HEK293T (cell line): ENCODE results near the gene FAM20B.

ENCODE experiments used
- BHLHE40 ChIP-seq: fragments of 450-650 bp; IDR thresholded peaks from 2 replicates; pipeline ENCODE4 v1.6.1; 2016; ENCODE audit warnings: mild to moderate bottlenecking, moderate library complexity, borderline replicate concordance
- ELF4 ChIP-seq: fragments of 450-650 bp; IDR thresholded peaks from 2 replicates; pipeline ENCODE4 v1.6.1; 2017; ENCODE audit warnings: antibody characterized with exemption
- FOXM1 ChIP-seq: fragments of 450-650 bp; IDR thresholded peaks from 2 replicates; pipeline ENCODE4 v1.6.1; 2017; ENCODE audit warnings: mild to moderate bottlenecking, borderline replicate concordance
- HDGF ChIP-seq: fragments of 450-650 bp; IDR thresholded peaks from 2 replicates; pipeline ENCODE4 v1.6.1; 2017; ENCODE audit warnings: antibody characterized with exemption, borderline replicate concordance
- LEF1 ChIP-seq: fragments of 450-650 bp; IDR thresholded peaks from 2 replicates; pipeline ENCODE4 v1.6.1; 2017; ENCODE audit warnings: mild to moderate bottlenecking, borderline replicate concordance
- SP1 ChIP-seq: fragments of 450-650 bp; IDR thresholded peaks from 2 replicates; pipeline ENCODE4 v1.6.1; 2017
- SUZ12 ChIP-seq: fragments of 450-650 bp; IDR thresholded peaks from 2 replicates; pipeline ENCODE4 v1.6.1; 2016; ENCODE audit warnings: mild to moderate bottlenecking
- ZNF384 ChIP-seq: fragments of 450-650 bp; IDR thresholded peaks from 2 replicates; pipeline ENCODE4 v1.6.1; 2016

GRCh38 chr1:179095377-179095776 is 69.7 kb downstream of the FAM20B start:
- TF ChIP-seq BHLHE40: no peak
- no peak for TF ChIP-seq LEF1
- TF ChIP-seq SP1: no peak
- no peak for TF ChIP-seq ZNF384
- TF ChIP-seq ELF4: no peak
- no peak for TF ChIP-seq SUZ12
- no peak for TF ChIP-seq HDGF
- no peak for TF ChIP-seq FOXM1
